ENCODE data around the gene TSTD2.

DNA sequence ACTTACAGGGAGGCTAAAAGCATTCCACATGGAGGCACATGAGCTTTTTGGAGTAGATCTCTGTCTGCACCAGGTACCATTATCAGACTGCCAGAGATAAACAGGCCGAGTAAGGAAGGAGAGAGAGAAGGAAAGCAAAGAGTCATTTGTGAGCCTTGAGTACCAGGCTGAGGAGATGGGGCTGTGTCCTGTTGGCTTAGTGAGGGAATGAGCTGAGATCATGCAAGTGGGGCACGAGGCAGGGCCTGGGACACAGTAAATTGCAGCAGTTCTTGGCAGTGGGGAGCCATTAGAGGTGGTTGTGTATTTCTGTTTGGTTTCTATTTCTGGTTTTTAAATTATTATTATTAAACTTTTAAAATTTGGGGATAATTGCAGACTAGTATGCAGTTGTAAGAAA, 53.3 kb downstream of the TSTD2 start:
- TF ChIP-seq POLR2AphosphoS5 (IDR thresholded peaks at IDR 0.05) (no peak), EP300 (IDR thresholded peaks at IDR 0.05) (no peak), POLR2A (IDR thresholded peaks at IDR 0.05) (no peak)
- TF ChIP-seq, protein P1, sequence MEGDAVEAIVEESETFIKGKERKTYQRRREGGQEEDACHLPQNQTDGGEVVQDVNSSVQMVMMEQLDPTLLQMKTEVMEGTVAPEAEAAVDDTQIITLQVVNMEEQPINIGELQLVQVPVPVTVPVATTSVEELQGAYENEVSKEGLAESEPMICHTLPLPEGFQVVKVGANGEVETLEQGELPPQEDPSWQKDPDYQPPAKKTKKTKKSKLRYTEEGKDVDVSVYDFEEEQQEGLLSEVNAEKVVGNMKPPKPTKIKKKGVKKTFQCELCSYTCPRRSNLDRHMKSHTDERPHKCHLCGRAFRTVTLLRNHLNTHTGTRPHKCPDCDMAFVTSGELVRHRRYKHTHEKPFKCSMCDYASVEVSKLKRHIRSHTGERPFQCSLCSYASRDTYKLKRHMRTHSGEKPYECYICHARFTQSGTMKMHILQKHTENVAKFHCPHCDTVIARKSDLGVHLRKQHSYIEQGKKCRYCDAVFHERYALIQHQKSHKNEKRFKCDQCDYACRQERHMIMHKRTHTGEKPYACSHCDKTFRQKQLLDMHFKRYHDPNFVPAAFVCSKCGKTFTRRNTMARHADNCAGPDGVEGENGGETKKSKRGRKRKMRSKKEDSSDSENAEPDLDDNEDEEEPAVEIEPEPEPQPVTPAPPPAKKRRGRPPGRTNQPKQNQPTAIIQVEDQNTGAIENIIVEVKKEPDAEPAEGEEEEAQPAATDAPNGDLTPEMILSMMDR (IDR thresholded peaks at IDR 0.05), result no peak
